ENCODE results near the gene PRKCG.
"Not testable (repeated sequence)": the region's sequence is repeated elsewhere in the genome, so short reads cannot be mapped to it uniquely, and the experiment has no call there.

Gene PRKCG

DNA sequence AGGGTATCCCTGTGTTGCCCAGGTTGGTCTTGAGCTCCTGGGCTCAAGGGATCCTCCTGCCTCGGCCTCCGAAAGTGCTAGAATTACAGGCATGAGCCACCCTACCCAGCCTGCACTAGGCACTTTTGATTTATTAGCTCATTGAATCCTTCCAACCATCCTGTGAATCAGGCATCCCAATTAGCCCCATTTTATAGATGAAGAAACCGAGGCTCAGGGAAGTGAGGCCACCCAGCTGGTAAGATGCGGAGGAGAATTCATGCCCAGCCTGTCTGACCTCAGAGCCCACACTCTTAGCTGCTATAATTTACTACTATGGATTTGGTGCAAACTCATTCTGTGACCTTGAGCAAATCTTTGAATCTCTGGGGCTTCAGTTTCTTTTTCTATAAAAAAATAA is 62.9 kb downstream of the PRKCG start:
- no peak for DNase-seq (ENCODE audit: low read depth in 2 of 2)

DNA sequence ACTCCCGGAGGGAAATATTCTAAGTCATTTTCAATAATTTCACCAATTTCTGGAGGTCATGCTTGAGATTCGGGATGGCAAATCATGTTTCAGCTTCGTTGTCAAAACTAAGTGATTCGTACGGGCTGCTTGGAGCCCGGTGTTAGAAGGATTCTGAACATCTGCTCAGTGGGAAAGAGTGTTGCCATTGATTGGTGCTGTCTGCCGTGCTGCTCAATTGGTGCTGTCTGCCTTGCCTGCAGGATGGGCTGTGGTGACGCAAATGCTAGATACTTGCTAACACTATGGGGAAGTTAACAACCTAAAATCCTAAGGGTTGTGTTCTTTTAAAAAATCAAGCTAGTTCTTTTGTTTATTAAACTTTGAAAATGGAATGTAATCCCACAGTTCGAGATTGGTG is 63.4 kb downstream of the PRKCG start:
- DNase-seq (ENCODE audit: low read depth in 2 of 2): no peak

DNA sequence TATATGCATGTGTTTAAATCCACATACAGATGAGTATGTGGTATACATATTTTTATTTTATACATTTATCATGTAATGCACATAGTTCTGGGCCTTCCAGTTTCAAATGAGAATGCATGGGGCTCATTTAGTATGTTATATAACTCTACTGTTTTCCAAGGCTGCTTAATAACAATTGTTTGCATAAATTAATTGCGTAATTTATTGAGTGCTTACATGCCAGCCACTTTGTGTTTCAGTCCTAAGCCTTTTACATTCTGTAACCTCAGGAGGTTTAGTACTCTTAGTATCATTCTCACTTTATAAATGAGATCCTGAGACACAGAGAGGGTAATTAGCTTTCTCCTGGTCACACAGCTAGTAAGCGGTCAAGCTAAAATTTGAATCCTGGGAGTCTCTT is 64.0 kb downstream of the PRKCG start:
- DNase-seq (ENCODE audit: low read depth in 2 of 2): no peak

DNA sequence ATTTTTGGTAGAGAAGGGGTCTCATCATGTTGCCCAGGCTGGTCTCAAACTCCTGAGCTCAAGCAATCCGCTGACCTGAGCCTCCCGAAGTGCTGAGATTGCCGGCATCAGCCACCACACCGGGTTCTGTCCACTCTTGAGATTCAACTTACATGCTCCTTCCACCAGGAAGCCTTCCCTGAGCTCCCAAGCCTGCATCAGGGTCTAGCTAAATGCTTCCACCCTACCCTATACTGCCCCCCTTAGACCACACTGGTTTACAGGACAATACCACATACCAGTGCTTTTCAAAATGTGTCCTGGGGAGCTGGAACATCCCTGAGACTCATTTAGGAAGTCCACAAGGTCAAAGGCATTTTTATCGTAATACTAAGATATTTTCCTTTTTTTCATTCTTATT is 65.6 kb downstream of the PRKCG start:
- DNase-seq (ENCODE audit: low read depth in 2 of 2): no peak

DNA sequence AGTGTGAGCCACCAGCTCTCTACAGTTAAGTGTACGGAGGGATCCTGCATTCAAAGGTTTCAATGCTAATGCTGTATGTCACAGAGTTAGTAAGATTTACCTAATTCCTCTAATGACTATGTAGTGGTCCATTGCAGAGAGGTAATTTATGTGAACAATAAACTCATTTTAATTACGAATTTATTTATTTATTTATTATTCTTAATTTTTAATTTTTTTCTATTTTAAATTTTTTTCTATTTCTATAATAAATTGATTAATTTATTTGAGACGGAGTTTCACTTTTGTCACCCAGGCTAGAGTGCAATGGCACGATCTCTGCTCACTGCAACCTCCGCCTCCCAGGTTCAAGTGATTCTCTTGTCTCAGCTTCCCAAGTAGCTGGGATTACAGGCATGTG is 66.6 kb downstream of the PRKCG start:
- DNase-seq (ENCODE audit: low read depth in 2 of 2): not testable (repeated sequence)

DNA sequence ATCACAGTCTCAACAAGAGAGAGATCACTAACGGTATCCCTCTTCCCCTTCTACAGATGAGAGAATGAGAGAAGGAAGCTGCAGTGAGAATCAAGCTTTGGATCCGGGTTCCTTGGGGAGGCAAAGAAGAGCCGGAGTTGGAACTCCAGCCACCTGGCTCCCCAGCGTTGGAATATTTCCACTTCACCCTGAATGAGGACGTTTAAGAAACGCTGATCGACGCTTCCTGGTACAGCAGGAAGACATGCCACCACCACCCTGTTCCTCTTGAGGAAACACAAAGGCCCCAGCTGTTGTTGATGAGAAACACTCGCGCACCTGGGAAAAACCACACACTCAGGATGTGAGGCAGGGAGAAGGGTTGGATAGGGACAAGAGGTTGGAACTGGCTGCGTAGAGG is 69.4 kb downstream of the PRKCG start:
- no peak for DNase-seq (ENCODE audit: low read depth in 2 of 2)

DNA sequence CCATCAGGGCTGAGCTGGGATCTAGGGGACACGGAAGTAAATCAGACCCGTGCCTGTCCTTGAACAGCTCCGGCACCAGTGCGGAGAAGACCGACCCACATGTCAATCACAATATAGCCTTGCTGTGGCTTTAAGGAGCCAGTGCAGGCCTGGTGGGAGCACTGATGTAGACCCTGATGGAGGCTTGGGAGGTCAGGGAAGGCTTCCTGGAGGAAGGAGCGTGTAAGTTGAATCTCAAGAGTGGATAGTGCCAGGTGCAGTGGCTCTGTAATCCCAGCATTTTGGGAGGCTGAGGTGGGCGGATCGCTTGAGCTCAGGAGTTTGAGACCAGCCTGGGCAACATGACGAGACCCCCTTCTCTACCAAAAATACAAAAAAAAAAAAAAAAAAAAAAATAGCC is 70.0 kb downstream of the PRKCG start:
- DNase-seq (ENCODE audit: low read depth in 2 of 2): no peak

DNA sequence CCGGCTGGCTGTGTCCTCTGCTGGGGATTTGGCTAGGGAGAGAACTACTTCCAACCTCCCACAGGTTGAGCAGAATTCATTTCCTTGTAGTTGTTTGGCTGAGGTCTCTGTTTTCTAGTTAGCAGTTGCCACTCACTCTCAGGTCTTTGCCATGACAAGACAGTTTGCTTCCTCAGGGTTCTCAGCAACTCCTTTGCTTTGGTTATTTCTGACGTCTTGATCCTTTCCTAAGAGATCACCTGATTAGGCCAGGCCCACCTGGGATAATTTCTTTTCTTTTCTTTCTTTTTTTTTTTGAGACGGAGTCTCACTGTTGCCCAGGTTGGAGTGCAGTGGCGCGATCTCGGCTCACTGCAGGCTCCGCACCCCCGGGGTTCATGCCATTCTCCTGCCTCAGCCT is 71.4 kb downstream of the PRKCG start:
- DNase-seq (ENCODE audit: low read depth in 2 of 2): no peak

Data from stimulated activated CD8-positive, alpha-beta memory T cell treated with anti-CD3 and anti-CD28 coated beads, Interleukin-7, amount 100 ng/mL, for 4 hours (primary cell).